HAP-1 (cell line): ENCODE measurements around the gene PLPPR4.
"Not testable (repeated sequence)": the region's sequence is repeated elsewhere in the genome, so short reads cannot be mapped to it uniquely, and the experiment has no call there.

Experiments
- DNase-seq, 2 experiments: peaks; one replicate each; pipeline ENCODE4 v3.0.0-alpha.2; 2016 to 2020; ENCODE audit warnings: low spot score in 2 of 2
- H3K27me3 ChIP-seq: fragments of 250-450 bp; sonication (Bioruptor Pico); 2 replicates; pipeline ENCODE4 v1.5.1; 2020; ENCODE audit warnings: low read depth, mild to moderate bottlenecking, moderate library complexity
- H3K36me3 ChIP-seq: fragments of 250-450 bp; sonication (Bioruptor Pico); replicated peaks from 2 replicates; pipeline ENCODE4 v1.5.1; 2020; ENCODE audit warnings: mild to moderate bottlenecking
- H3K4me1 ChIP-seq: fragments of 250-450 bp; sonication (Bioruptor Pico); 2 replicates; pipeline ENCODE4 v1.5.1; 2020; ENCODE audit warnings: mild to moderate bottlenecking
- H3K4me3 ChIP-seq: fragments of 250-450 bp; sonication (Bioruptor Pico); 2 replicates; pipeline ENCODE4 v1.5.1; 2020; ENCODE audit warnings: mild to moderate bottlenecking, moderate library complexity
- H3K9me3 ChIP-seq: fragments of 250-450 bp; sonication (Bioruptor Pico); 2 replicates; pipeline ENCODE4 v1.5.1; 2020; ENCODE audit warnings: mild to moderate bottlenecking, moderate library complexity
- in situ Hi-C: fragments of 300-500 bp; cut with MboI; formaldehyde crosslinking; loops from 3 replicates; pipeline ENCODE4 v1.14.3; 2020; ENCODE audit warnings: low sequenced_read_pairs, inconsistent platforms, mixed read lengths

Gene PLPPR4

GRCh38 chr1:99281105-99281504 is 16.8 kb downstream of the PLPPR4 start:
- no peaks in the 10 kb centered on the region for H3K27me3 ChIP-seq
- H3K9me3 ChIP-seq: no peaks in the 10 kb centered on the region
- in situ Hi-C loops: no loop called here
- no peaks in the 10 kb centered on the region for H3K4me1 ChIP-seq
- no peak for DNase-seq
- H3K4me3 ChIP-seq: no peak overlapping the region
- H3K36me3 ChIP-seq: no peaks in the 10 kb centered on the region

GRCh38 chr1:99282536-99282935 is 18.2 kb downstream of the PLPPR4 start:
- H3K9me3 ChIP-seq: no peaks in the 10 kb centered on the region
- DNase-seq: no peak
- H3K27me3 ChIP-seq: no peaks in the 10 kb centered on the region
- in situ Hi-C loops: no loop called here
- no peaks in the 10 kb centered on the region for H3K4me1 ChIP-seq
- no peak overlapping the region for H3K4me3 ChIP-seq
- H3K36me3 ChIP-seq: no peaks in the 10 kb centered on the region

GRCh38 chr1:99283521-99283920 is 19.2 kb downstream of the PLPPR4 start:
- H3K4me3 ChIP-seq, H3K27me3 ChIP-seq, DNase-seq, H3K4me1 ChIP-seq, in situ Hi-C loops, H3K9me3 ChIP-seq, H3K36me3 ChIP-seq: not testable (repeated sequence)

GRCh38 chr1:99292886-99293285 is 28.6 kb downstream of the PLPPR4 start:
- no peaks in the 10 kb centered on the region for H3K36me3 ChIP-seq
- H3K9me3 ChIP-seq: no peaks in the 10 kb centered on the region
- H3K4me1 ChIP-seq: peaks cover 10% of the 10 kb centered on the region
- no peaks in the 10 kb centered on the region for H3K27me3 ChIP-seq
- no peak overlapping the region for H3K4me3 ChIP-seq
- DNase-seq: peak; percentile 20 to 48
- in situ Hi-C loops: no loop called here

- no peaks in the 10 kb centered on the region for H3K36me3 ChIP-seq
- DNase-seq: no peak
- no peak overlapping the region for H3K4me3 ChIP-seq
- peaks cover 6% of the 10 kb centered on the region for H3K4me1 ChIP-seq
- in situ Hi-C loops: no loop called here
- no peaks in the 10 kb centered on the region for H3K27me3 ChIP-seq
- no peaks in the 10 kb centered on the region for H3K9me3 ChIP-seq
These were observed 33.6 kb downstream of the PLPPR4 start for GRCh38 chr1:99297923-99298322.

- in situ Hi-C loops: no loop called here
- no peaks in the 10 kb centered on the region for H3K9me3 ChIP-seq
- no peak for DNase-seq
- H3K4me1 ChIP-seq: no peaks in the 10 kb centered on the region
- no peaks in the 10 kb centered on the region for H3K36me3 ChIP-seq
- no peaks in the 10 kb centered on the region for H3K27me3 ChIP-seq
- H3K4me3 ChIP-seq: no peak overlapping the region
These were observed 40.5 kb downstream of the PLPPR4 start for GRCh38 chr1:99304725-99305282.

- H3K4me3 ChIP-seq: no peak overlapping the region
- no peaks in the 10 kb centered on the region for H3K27me3 ChIP-seq
- no peaks in the 10 kb centered on the region for H3K4me1 ChIP-seq
- H3K9me3 ChIP-seq: no peaks in the 10 kb centered on the region
- no peaks in the 10 kb centered on the region for H3K36me3 ChIP-seq
- in situ Hi-C loops: no loop called here
- DNase-seq: no peak
These were observed 41.3 kb downstream of the PLPPR4 start for GRCh38 chr1:99305626-99306025.

- in situ Hi-C loops: no loop called here
These were observed 41.8 kb downstream of the PLPPR4 start for GRCh38 chr1:99306056-99306455.

GRCh38 chr1:99306644-99307043 is 42.4 kb downstream of the PLPPR4 start:
- Histone ChIP-seq H3K9me3 (no peaks in the 10 kb centered on the region), H3K4me3 (no peak overlapping the region), H3K27me3 (no peaks in the 10 kb centered on the region), H3K36me3 (no peaks in the 10 kb centered on the region), H3K4me1 (no peaks in the 10 kb centered on the region)
- no peak for DNase-seq
- in situ Hi-C loops: no loop called here

More at GRCh38 chr1:99306056-99306455, 41.8 kb downstream of the PLPPR4 start:
- Histone ChIP-seq H3K9me3 (no peaks in the 10 kb centered on the region), H3K27me3 (no peaks in the 10 kb centered on the region), H3K36me3 (no peaks in the 10 kb centered on the region), H3K4me1 (no peaks in the 10 kb centered on the region), H3K4me3 (no peak overlapping the region)
- no peak for DNase-seq

GRCh38 chr1:99315305-99315704 is 51.0 kb downstream of the PLPPR4 start:
- Histone ChIP-seq H3K4me1 (no peaks in the 10 kb centered on the region), H3K36me3 (no peaks in the 10 kb centered on the region), H3K9me3 (no peaks in the 10 kb centered on the region), H3K4me3 (no peak overlapping the region), H3K27me3 (no peaks in the 10 kb centered on the region)
- in situ Hi-C loops: no loop called here
- DNase-seq: no peak

- no peaks in the 10 kb centered on the region for H3K4me1 ChIP-seq
- H3K27me3 ChIP-seq: no peaks in the 10 kb centered on the region
- DNase-seq: peak in 1 of 2 experiments; percentile 18
- no peak overlapping the region for H3K4me3 ChIP-seq
- H3K9me3 ChIP-seq: no peaks in the 10 kb centered on the region
- H3K36me3 ChIP-seq: no peaks in the 10 kb centered on the region
- in situ Hi-C loops: no loop called here
These were observed 62.1 kb downstream of the PLPPR4 start for GRCh38 chr1:99326215-99326949.

- in situ Hi-C loops: no loop called here
- DNase-seq: no peak
- Histone ChIP-seq H3K4me1 (no peaks in the 10 kb centered on the region), H3K9me3 (no peaks in the 10 kb centered on the region), H3K36me3 (no peaks in the 10 kb centered on the region), H3K27me3 (no peaks in the 10 kb centered on the region), H3K4me3 (no peak overlapping the region)
These were observed 63.1 kb downstream of the PLPPR4 start for GRCh38 chr1:99327357-99327756.

GRCh38 chr1:99328171-99328570 is 63.9 kb downstream of the PLPPR4 start:
- H3K27me3 ChIP-seq: no peaks in the 10 kb centered on the region
- H3K36me3 ChIP-seq: no peaks in the 10 kb centered on the region
- in situ Hi-C loops: no loop called here
- no peak for DNase-seq
- H3K9me3 ChIP-seq: no peaks in the 10 kb centered on the region
- no peak overlapping the region for H3K4me3 ChIP-seq
- H3K4me1 ChIP-seq: no peaks in the 10 kb centered on the region

- Histone ChIP-seq H3K4me3 (no peak overlapping the region), H3K27me3 (no peaks in the 10 kb centered on the region), H3K4me1 (no peaks in the 10 kb centered on the region), H3K9me3 (no peaks in the 10 kb centered on the region), H3K36me3 (no peaks in the 10 kb centered on the region)
- in situ Hi-C loops: no loop called here
- no peak for DNase-seq
These were observed 66.8 kb downstream of the PLPPR4 start for GRCh38 chr1:99331083-99331482.

GRCh38 chr1:99331636-99332035 is 67.3 kb downstream of the PLPPR4 start:
- no peaks in the 10 kb centered on the region for H3K9me3 ChIP-seq
- H3K36me3 ChIP-seq: no peaks in the 10 kb centered on the region
- in situ Hi-C loops: no loop called here
- no peak for DNase-seq
- no peaks in the 10 kb centered on the region for H3K4me1 ChIP-seq
- H3K27me3 ChIP-seq: no peaks in the 10 kb centered on the region
- H3K4me3 ChIP-seq: no peak overlapping the region
